ENCODE measurements around the gene MRPS7.
A peak's percentile ranks its signal among the peaks of the same experiment; 100 is the strongest.
"Not testable (repeated sequence)": the region's sequence is repeated elsewhere in the genome, so short reads cannot be mapped to it uniquely, and the experiment has no call there.

The MRPS7 gene

DNA sequence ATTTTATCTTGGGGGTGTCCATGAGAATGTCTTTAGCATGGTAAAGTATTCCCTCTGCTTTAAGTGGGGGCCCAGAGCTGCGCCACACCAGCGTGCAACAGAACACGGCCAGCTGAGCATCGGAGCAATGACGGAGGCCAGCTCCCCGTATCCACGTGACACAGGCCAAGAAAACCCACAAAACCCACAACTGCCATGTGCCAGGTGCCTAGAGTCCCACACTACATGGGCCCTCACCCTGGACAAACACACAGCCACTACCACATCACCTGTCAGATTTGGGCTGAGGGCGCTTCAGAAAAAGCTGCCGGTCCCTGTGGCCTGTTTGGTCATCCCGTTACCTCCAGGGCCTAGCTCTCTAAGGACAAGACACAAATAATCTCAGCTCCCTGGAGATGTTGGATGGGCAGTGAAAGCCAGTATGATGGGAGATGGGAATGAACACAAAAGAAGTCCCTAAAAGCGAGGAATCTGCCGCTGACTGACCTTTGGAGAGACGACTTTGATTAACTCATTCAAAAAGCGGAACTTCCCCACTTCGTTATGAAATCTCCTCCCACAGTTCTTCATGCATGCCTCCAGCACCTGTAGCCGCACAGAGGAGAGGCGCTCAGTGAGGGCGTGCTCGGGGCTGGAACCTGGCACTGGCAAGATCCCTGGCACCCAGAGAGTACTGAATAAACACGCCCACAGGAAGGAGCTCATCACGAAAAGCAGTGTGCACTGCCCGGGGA, 17.4 kb upstream of the MRPS7 start:
- no peak for DNase-seq

GRCh38 chr17:75245011-75245410, 16.7 kb upstream of the MRPS7 start:
- DNase-seq, result no peak

DNA sequence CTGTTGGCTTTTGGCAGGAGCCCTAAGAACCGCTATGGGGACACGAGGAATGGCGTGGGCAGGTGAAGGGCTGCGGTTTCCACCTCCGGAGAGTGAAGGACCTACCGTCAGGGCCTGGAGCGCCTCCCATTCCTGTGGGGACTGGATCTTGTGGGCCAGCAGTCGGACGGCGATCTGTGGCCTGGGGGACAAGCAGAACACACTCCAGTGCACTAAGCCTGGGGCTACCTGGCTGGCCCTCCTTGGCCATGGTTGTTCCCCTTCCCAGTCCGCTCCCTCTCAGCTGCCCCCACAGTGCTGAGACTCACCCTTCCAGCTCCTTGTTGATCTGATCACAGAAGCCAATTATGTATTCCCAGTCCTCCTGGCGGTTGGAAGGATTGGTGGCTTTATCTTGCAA, 15.3 kb upstream of the MRPS7 start:
- DNase-seq, result no peak

- no peak for DNase-seq
Measured at GRCh38 chr17:75249564-75249963, 12.1 kb upstream of the MRPS7 start.

- no peak for DNase-seq
Measured at GRCh38 chr17:75250009-75250471, 11.6 kb upstream of the MRPS7 start.

- no peak for DNase-seq
Measured at GRCh38 chr17:75252039-75252816, 9.5 kb upstream of the MRPS7 start.

DNA sequence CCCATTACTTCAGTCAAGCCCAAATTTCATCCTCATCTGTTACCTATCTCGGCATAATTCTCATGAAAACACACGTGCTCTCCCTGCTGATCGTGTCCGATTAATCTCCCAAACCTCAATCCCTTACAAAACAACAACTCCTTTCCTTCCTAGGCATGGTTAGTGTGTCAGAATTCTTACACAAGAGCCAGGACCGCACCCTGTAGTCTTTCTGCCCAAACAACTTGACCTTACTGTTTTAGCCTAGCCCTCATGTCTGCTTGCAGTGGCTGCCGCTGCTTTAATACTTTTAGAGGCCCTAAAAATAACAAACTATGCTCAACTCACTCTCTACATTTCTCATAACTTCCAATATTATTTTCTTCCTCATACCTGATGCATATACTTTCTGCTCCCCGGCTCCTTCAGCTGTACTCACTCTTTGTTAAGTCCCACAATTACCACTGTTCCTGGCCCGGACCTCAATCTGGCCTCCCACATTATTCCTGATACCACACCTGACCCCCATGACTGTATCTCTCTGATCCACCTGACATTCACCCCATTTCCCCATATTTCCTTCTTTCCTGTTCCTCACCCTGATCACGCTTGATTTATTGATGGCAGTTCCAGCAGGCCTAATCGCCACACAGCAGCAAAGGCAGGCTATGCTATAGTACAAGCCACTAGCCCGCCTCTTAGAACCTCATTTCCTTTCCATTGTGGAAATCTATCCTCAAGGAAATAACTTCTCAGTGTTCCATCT, 5.6 kb upstream of the MRPS7 start:
- DNase-seq, result not testable (repeated sequence)

- not testable (repeated sequence) for DNase-seq
Measured at GRCh38 chr17:75257228-75257627, 4.5 kb upstream of the MRPS7 start.

- DNase-seq, result no peak
Measured at GRCh38 chr17:75260641-75261335, 891 bp upstream of the MRPS7 start.

DNA sequence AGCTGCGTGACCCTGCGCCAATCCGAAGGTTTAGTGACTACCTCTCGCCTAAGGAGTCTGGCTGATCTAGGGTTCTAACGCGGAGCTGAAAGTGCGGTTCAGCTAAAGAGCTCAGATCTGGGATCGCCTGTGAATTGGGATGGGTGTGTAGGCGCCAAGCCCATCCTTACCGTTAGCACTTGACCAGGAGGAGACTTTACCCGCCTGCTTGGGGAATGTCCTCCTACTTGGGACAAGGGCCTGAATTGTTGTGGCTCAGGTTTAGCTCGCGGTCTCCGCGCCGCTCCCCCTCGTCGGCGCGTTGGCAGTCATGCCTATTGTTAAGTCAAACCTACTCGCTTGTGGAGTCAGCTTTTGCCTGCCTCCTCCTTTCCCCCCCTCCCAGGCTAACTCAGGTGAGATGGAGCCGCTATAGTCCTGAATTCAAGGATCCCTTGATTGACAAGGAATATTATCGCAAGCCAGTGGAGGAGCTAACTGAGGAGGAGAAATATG, 480 bp downstream of the MRPS7 start:
- no peak for DNase-seq

DNA sequence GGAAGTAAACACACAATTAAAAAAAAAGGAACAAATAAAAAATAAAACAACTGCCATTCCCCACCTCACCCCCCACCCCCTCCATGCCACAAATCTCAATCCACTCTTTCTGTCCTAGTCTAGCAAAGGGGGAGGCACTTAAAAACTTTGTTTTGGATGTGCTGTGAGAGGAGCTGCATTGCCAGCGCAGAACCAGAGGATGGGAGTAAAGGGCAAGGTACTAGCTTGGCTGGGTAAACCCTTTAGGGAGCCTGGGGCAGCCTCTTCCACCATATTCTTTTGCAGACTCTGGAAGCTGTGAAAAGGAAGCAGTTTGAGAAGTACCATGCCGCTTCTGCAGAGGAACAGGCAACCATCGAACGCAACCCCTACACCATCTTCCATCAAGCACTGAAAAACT, 1.4 kb downstream of the MRPS7 start:
- no peak for DNase-seq

GRCh38 chr17:75265614-75266315, 4.1 kb downstream of the MRPS7 start:
- DNase-seq, result no peak

DNA sequence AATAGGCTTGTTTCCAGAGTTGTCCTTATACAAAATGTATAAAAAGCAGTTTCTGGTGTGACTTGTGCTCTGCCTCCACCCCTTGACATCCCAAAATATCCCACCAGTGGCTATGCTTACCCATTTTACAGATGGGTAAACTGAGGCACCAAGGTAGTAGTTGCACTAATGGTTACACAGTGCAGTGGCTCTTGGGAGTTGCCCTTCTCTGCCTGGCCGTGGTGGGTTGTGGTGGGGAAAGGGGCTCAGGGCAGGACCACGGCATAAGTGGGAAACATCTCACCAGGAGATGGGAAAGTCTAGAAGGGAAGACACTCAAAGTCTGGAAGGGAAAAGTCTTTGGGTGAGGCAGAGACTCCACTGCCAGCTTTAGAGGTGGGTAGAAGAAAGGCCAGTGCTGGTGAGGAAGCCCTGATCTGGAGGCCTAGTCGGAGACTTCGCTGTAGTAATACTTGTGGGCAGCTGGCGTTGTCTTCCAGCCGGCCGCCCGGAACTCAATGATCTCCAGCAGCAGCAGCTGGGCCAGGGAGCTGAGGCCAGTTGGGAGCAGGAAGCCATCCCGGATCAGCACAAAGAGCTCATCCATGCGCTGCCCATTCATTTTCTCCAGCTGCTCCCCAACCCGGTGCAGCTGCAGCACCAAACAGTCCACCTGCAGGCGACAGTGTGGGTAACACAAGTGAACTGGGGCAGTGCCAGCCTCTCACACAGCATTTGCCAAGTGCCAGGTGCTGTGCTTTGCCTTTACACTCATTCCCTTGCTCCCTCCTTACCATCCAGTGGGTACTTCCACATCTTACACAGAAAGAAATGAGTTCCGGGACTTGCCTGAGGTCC, 4.9 kb downstream of the MRPS7 start:
- DNase-seq, result no peak

- DNase-seq, result no peak
Measured at GRCh38 chr17:75267153-75267410, 5.4 kb downstream of the MRPS7 start.

- peak; percentile 32 for DNase-seq
Measured at GRCh38 chr17:75267411-75268232, 5.9 kb downstream of the MRPS7 start.

GRCh38 chr17:75269844-75270217, 8.2 kb downstream of the MRPS7 start:
- no peak for DNase-seq

GRCh38 chr17:75270218-75270965, 8.7 kb downstream of the MRPS7 start:
- DNase-seq, result no peak

- no peak for DNase-seq
Measured at GRCh38 chr17:75270966-75271232, 9.2 kb downstream of the MRPS7 start, which contains the start of gene MIF4GD. MIF4GD (minus strand) TSS chr17:75271231; CDS start chr17:75270195, 1,036 bp downstream.

DNA sequence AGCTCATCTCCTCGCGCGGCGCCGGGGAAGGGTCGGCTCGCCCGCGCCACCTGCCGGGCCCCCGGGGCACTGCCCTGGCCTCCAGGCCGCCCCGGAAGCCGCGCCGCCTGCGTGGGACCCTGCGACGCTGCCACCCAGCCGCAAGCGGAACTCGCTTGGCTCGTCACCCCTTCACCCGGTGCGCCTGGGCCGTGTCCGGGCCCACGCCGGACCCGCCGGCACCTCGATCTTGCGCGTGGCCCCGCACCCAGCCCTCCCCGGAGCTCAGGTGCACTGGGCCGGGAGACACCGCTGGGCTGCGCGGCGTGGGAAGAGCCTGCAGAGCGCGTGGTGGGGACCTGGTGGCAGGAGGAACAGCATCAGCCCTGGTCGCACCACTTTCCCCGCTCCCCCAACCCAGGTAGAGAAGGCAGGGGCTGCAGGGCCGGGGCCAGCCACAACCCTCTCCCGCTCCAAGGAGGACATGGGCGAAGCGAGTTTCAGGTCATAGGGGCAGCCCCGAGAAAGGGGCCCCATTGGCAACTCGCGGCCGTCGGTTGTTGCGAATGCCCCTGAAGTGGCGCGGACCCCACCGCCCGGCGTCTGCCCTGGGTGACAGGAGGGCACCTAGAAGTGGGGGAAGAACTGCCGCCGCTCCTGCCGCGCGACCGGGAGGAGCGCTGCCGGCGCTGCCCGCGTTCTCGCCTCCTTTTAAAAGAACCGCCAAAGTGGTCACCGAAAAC, 9.7 kb downstream of the MRPS7 start:
- no peak for DNase-seq
